MM.1S (cell line): ENCODE data around the gene PDE3B.

ENCODE experiments used
- EZH2 ChIP-seq: fragments of 300-600 bp; sonication (generic); optimal IDR thresholded peaks from 2 replicates; pipeline ENCODE3; 2017; ENCODE audit warnings: low read depth, mild to moderate bottlenecking, antibody characterized with exemption, low read length, mixed read lengths
- TF ChIP-seq, protein P1 (sequence below): fragments of 300-600 bp; sonication (generic); IDR thresholded peaks from 2 replicates; pipeline ENCODE4 v1.5.1; 2016; ENCODE audit warnings: antibody characterized with exemption, low read length, mixed read lengths

DNA sequence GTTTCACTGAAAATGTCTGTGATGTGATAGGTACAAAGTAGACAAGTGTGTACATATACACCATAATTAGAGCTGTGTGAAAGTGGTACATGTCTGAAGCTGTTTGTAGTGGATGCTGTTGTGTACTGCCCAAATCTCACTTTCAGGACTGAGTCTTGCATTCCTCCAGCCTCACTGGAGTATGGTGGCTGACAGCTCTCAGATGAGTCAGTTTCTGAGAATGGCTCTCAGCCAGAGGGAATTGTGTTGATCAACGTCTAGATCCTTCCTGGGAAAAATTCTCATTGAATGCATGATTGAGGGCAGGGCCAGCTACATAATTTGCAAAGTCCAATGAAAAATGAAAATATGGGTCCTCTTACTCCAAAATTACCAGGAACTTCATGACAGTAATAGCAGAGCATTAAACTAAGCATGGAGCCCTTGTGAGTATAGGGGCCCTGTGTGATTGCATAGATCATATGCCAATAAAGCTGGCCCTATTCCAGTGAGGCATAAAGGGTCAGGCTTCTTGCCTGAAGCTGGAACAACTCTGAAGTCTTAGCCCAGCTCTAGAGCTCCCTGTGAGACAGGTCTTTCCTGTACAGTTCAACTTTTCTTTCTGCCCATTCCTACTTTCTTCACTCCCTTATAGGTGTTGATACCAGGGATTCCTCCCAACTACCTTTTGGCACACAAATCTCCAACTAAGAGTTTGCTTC, 259.2 kb downstream of the PDE3B start:
- TF ChIP-seq, protein P1, sequence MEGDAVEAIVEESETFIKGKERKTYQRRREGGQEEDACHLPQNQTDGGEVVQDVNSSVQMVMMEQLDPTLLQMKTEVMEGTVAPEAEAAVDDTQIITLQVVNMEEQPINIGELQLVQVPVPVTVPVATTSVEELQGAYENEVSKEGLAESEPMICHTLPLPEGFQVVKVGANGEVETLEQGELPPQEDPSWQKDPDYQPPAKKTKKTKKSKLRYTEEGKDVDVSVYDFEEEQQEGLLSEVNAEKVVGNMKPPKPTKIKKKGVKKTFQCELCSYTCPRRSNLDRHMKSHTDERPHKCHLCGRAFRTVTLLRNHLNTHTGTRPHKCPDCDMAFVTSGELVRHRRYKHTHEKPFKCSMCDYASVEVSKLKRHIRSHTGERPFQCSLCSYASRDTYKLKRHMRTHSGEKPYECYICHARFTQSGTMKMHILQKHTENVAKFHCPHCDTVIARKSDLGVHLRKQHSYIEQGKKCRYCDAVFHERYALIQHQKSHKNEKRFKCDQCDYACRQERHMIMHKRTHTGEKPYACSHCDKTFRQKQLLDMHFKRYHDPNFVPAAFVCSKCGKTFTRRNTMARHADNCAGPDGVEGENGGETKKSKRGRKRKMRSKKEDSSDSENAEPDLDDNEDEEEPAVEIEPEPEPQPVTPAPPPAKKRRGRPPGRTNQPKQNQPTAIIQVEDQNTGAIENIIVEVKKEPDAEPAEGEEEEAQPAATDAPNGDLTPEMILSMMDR, result no peak
- TF ChIP-seq EZH2, result no peak
